BLaER1 (cell line): Measurements from ENCODE around the gene FOXN3.
"Not testable (repeated sequence)": the region's sequence is repeated elsewhere in the genome, so short reads cannot be mapped to it uniquely, and the experiment has no call there.

Experiments used
- H3K27ac ChIP-seq: shearing (Covaris generic); formaldehyde crosslinking; 2 replicates; pipeline ENCODE4 v1.8.1; 2022
- H3K27me3 ChIP-seq: shearing (Covaris generic); formaldehyde crosslinking; 2 replicates; pipeline ENCODE4 v1.8.1; 2022
- H3K36me3 ChIP-seq: shearing (Covaris generic); formaldehyde crosslinking; 2 replicates; pipeline ENCODE4 v1.8.1; 2022
- H3K4me1 ChIP-seq: shearing (Covaris generic); formaldehyde crosslinking; 2 replicates; pipeline ENCODE4 v1.8.1; 2022
- H3K4me2 ChIP-seq: shearing (Covaris generic); formaldehyde crosslinking; 2 replicates; pipeline ENCODE4 v1.8.1; 2022
- H3K4me3 ChIP-seq: shearing (Covaris generic); formaldehyde crosslinking; 2 replicates; pipeline ENCODE4 v1.8.1; 2022
- H3K9ac ChIP-seq: shearing (Covaris generic); formaldehyde crosslinking; 2 replicates; pipeline ENCODE4 v1.8.1; 2022
- H3K9me3 ChIP-seq: shearing (Covaris generic); formaldehyde crosslinking; 2 replicates; pipeline ENCODE4 v1.8.1; 2022
- H4K20me1 ChIP-seq: shearing (Covaris generic); formaldehyde crosslinking; 2 replicates; pipeline ENCODE4 v1.8.1; 2022
- Cebpa-rat ChIP-seq: shearing (Covaris generic); IDR thresholded peaks from 2 replicates; pipeline ENCODE4 v1.8.1; 2022

Gene FOXN3

GRCh38 chr14:89254166-89254909 is 162.7 kb downstream of the FOXN3 start:
- peaks cover 77% of the 10 kb centered on the region for H3K36me3 ChIP-seq
- peak overlapping the region; percentile 71; the same call in 1 of the 2 replicates for H3K27ac ChIP-seq
- H4K20me1 ChIP-seq = peaks cover 35% of the 10 kb centered on the region

GRCh38 chr14:89252887-89253532 is 164.0 kb downstream of the FOXN3 start:
- Histone ChIP-seq H3K36me3 (peaks cover 71% of the 10 kb centered on the region), H3K4me3 (no peak overlapping the region), H3K27ac (no peak overlapping the region), H3K9ac (no peak overlapping the region), H3K4me2 (no peak overlapping the region), H3K27me3 (no peaks in the 10 kb centered on the region), H3K9me3 (peaks cover 31% of the 10 kb centered on the region), H4K20me1 (peaks cover 35% of the 10 kb centered on the region), H3K4me1 (peaks cover 61% of the 10 kb centered on the region)
- TF ChIP-seq Cebpa-rat = no peak

More at GRCh38 chr14:89254166-89254909, 162.7 kb downstream of the FOXN3 start:
- H3K4me2 ChIP-seq = no peak overlapping the region
- H3K4me1 ChIP-seq = peaks cover 59% of the 10 kb centered on the region
- peaks cover 34% of the 10 kb centered on the region for H3K9me3 ChIP-seq
- H3K9ac ChIP-seq = no peak overlapping the region
- no peak overlapping the region for H3K4me3 ChIP-seq
- TF ChIP-seq Cebpa-rat = no peak
- no peaks in the 10 kb centered on the region for H3K27me3 ChIP-seq

GRCh38 chr14:89251061-89251460 is 166.0 kb downstream of the FOXN3 start:
- H4K20me1 ChIP-seq = peaks cover 26% of the 10 kb centered on the region
- H3K9me3 ChIP-seq = peaks cover 31% of the 10 kb centered on the region

GRCh38 chr14:89250655-89250975 is 166.4 kb downstream of the FOXN3 start:
- peaks cover 70% of the 10 kb centered on the region for H3K36me3 ChIP-seq
- H3K9ac ChIP-seq, H3K27ac ChIP-seq, H3K27me3 ChIP-seq, H3K4me3 ChIP-seq, H3K4me2 ChIP-seq: not testable (repeated sequence)
- peaks cover 43% of the 10 kb centered on the region for H3K4me1 ChIP-seq
- H3K9me3 ChIP-seq = peaks cover 31% of the 10 kb centered on the region
- peaks cover 22% of the 10 kb centered on the region for H4K20me1 ChIP-seq

More at GRCh38 chr14:89251061-89251460, 166.0 kb downstream of the FOXN3 start:
- Histone ChIP-seq H3K27ac (no peak overlapping the region), H3K4me1 (peaks cover 43% of the 10 kb centered on the region), H3K4me2 (no peak overlapping the region), H3K9ac (no peak overlapping the region), H3K27me3 (no peaks in the 10 kb centered on the region), H3K36me3 (peaks cover 71% of the 10 kb centered on the region), H3K4me3 (no peak overlapping the region)
- no peak for TF ChIP-seq Cebpa-rat

- peaks cover 65% of the 10 kb centered on the region for H3K36me3 ChIP-seq
- no peak overlapping the region for H3K9ac ChIP-seq
- TF ChIP-seq Cebpa-rat = no peak
- H3K27me3 ChIP-seq = no peaks in the 10 kb centered on the region
- no peak overlapping the region for H3K4me3 ChIP-seq
- H4K20me1 ChIP-seq = peaks cover 19% of the 10 kb centered on the region; the same call in 1 of the 2 replicates
- peaks cover 31% of the 10 kb centered on the region for H3K9me3 ChIP-seq
- H3K27ac ChIP-seq = no peak overlapping the region
- H3K4me2 ChIP-seq = no peak overlapping the region
- H3K4me1 ChIP-seq = peaks cover 41% of the 10 kb centered on the region
These were observed 166.9 kb downstream of the FOXN3 start for GRCh38 chr14:89249972-89250654.

GRCh38 chr14:89249065-89249695 is 167.9 kb downstream of the FOXN3 start:
- Histone ChIP-seq H3K9me3 (peaks cover 31% of the 10 kb centered on the region), H4K20me1 (peaks cover 28% of the 10 kb centered on the region; the same call in 1 of the 2 replicates), H3K36me3 (peaks cover 56% of the 10 kb centered on the region), H3K27me3 (no peaks in the 10 kb centered on the region), H3K27ac (no peak overlapping the region), H3K4me3 (no peak overlapping the region), H3K4me1 (peaks cover 42% of the 10 kb centered on the region), H3K4me2 (no peak overlapping the region; the same call in 1 of the 2 replicates), H3K9ac (no peak overlapping the region)
- TF ChIP-seq Cebpa-rat = no peak

- Histone ChIP-seq H3K9me3 (peaks cover 27% of the 10 kb centered on the region), H3K27me3 (no peaks in the 10 kb centered on the region), H3K9ac (no peak overlapping the region), H3K27ac (no peak overlapping the region), H3K36me3 (peaks cover 49% of the 10 kb centered on the region), H3K4me2 (no peak overlapping the region; the same call in 1 of the 2 replicates), H3K4me3 (no peak overlapping the region), H3K4me1 (peaks cover 48% of the 10 kb centered on the region), H4K20me1 (peaks cover 35% of the 10 kb centered on the region)
- TF ChIP-seq Cebpa-rat = no peak
These were observed 168.5 kb downstream of the FOXN3 start for GRCh38 chr14:89248411-89249064.

GRCh38 chr14:89247457-89248122 is 169.4 kb downstream of the FOXN3 start:
- H3K4me2 ChIP-seq = no peak overlapping the region
- no peaks in the 10 kb centered on the region for H3K27me3 ChIP-seq
- peaks cover 40% of the 10 kb centered on the region for H3K36me3 ChIP-seq
- H3K9ac ChIP-seq = no peak overlapping the region
- no peak overlapping the region for H3K27ac ChIP-seq
- H3K4me3 ChIP-seq = no peak overlapping the region
- H4K20me1 ChIP-seq = peaks cover 44% of the 10 kb centered on the region
- no peak for TF ChIP-seq Cebpa-rat
- peaks cover 19% of the 10 kb centered on the region for H3K9me3 ChIP-seq
- peaks cover 58% of the 10 kb centered on the region for H3K4me1 ChIP-seq

GRCh38 chr14:89246290-89246689 is 170.7 kb downstream of the FOXN3 start:
- peaks cover 71% of the 10 kb centered on the region for H3K4me1 ChIP-seq
- peaks cover 38% of the 10 kb centered on the region for H3K36me3 ChIP-seq
- no peak overlapping the region for H3K27ac ChIP-seq
- no peak overlapping the region for H3K4me2 ChIP-seq
- H3K9ac ChIP-seq = no peak overlapping the region
- no peak overlapping the region for H3K4me3 ChIP-seq
- H3K27me3 ChIP-seq = no peaks in the 10 kb centered on the region
- no peak for TF ChIP-seq Cebpa-rat
- H3K9me3 ChIP-seq = peaks cover 12% of the 10 kb centered on the region
- peaks cover 57% of the 10 kb centered on the region for H4K20me1 ChIP-seq
